ENCODE data around the gene PIK3R6.

DNA sequence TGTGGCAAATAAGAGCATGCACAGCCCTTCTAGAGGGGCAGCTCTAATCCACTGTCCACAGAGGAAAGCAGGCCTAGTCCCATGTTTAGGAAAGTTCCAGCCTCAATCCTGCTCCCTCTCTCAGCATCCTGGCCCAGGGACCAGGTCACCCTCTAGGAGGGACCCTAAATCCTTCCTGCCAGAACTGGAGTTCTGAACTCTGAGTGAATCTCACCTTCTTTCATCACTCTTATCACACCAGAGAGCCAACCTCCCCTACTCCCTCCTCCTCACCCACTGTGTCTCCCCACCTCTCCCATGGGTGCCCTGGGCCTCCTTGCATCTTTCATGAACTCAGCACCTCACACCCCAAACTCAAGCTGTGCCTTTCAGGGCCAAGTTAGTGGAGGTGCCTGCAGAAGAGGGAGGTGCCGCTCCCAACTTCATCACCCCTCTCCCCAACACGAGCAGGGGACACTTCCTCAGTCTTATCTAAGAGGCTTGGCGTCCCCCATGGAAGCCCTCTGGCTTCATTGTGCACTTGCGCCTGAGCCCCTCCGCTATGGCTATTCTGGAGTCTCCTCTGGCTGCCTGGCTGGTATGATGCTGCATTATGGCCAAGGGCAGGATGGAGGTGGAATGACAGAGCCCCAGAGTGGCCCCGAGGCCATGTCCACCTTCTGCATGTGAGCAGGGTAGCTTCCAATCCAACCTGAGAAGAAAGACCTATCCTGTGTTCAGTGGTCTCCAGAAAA is 31.7 kb downstream of the PIK3R6 start:
- TF ChIP-seq TAF1 (IDR thresholded peaks at IDR 0.05; ENCODE audit: low read depth) = no peak
- no peak for TF ChIP-seq NFIC (IDR thresholded peaks at IDR 0.05)
- no peak for TF ChIP-seq YY1 (IDR thresholded peaks at IDR 0.05; ENCODE audit: low read depth)
- TF ChIP-seq, protein P1, sequence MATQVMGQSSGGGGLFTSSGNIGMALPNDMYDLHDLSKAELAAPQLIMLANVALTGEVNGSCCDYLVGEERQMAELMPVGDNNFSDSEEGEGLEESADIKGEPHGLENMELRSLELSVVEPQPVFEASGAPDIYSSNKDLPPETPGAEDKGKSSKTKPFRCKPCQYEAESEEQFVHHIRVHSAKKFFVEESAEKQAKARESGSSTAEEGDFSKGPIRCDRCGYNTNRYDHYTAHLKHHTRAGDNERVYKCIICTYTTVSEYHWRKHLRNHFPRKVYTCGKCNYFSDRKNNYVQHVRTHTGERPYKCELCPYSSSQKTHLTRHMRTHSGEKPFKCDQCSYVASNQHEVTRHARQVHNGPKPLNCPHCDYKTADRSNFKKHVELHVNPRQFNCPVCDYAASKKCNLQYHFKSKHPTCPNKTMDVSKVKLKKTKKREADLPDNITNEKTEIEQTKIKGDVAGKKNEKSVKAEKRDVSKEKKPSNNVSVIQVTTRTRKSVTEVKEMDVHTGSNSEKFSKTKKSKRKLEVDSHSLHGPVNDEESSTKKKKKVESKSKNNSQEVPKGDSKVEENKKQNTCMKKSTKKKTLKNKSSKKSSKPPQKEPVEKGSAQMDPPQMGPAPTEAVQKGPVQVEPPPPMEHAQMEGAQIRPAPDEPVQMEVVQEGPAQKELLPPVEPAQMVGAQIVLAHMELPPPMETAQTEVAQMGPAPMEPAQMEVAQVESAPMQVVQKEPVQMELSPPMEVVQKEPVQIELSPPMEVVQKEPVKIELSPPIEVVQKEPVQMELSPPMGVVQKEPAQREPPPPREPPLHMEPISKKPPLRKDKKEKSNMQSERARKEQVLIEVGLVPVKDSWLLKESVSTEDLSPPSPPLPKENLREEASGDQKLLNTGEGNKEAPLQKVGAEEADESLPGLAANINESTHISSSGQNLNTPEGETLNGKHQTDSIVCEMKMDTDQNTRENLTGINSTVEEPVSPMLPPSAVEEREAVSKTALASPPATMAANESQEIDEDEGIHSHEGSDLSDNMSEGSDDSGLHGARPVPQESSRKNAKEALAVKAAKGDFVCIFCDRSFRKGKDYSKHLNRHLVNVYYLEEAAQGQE (IDR thresholded peaks at IDR 0.05; ENCODE audit: low read depth) = no peak
- TF ChIP-seq FOXM1 (IDR thresholded peaks at IDR 0.05; ENCODE audit: borderline replicate concordance, low read depth) = no peak
- TF ChIP-seq TEAD4 (IDR thresholded peaks at IDR 0.05) = no peak

All from Ishikawa (cell line).